GM12801 (cell line): ENCODE data around the gene PAK6.

Experiments used
- CTCF ChIP-seq: IDR thresholded peaks from one replicate; pipeline ENCODE4 v1.5.1; 2011; ENCODE audit warnings: control low read depth; ENCODE audit not compliant: insufficient read length; ENCODE audit errors: extremely low read depth

PAK6 gene

GRCh38 chr15:40238532-40239403 lies at the start of gene PAK6:
Gene PAK6 (plus strand): TSS chr15:40239063. CDS start chr15:40264786, 25,723 bp downstream.
- no peak for TF ChIP-seq CTCF

GRCh38 chr15:40190591-40190990 lies 48.3 kb upstream of the PAK6 start:
- TF ChIP-seq CTCF = no peak

- no peak for TF ChIP-seq CTCF
Measured at GRCh38 chr15:40192942-40193341, 45.9 kb upstream of the PAK6 start.

GRCh38 chr15:40197434-40197833 lies 41.4 kb upstream of the PAK6 start:
- no peak for TF ChIP-seq CTCF

- TF ChIP-seq CTCF = no peak
Measured at GRCh38 chr15:40198355-40199085, 40.3 kb upstream of the PAK6 start.

- TF ChIP-seq CTCF = no peak
Measured at GRCh38 chr15:40204100-40204499, 34.8 kb upstream of the PAK6 start.

GRCh38 chr15:40217166-40217824 lies 21.6 kb upstream of the PAK6 start:
- peak; percentile 7 for TF ChIP-seq CTCF
